Measurements from ENCODE around the gene IL22RA1. TPM values are rescaled to one million over a fixed set of nuclear protein-coding genes. Genes with fewer than 3 reads are reported as not detected.

IL22RA1 gene
- total and polyA plus RNA-seq, 8 donors = 0.26 to 0.73 (median 0.43) TPM

GRCh38 chr1:24070821-24071393 lies 72.0 kb downstream of the IL22RA1 start:
- H3K9me3 ChIP-seq = no peaks in the 10 kb centered on the region
- no peaks in the 10 kb centered on the region for H3K36me3 ChIP-seq
- H3K27me3 ChIP-seq = peaks cover 0 to 4% of the 10 kb centered on the region in 2 donors
- intact Hi-C loops (cut with DNase I) = no loop called here
- peaks cover 0 to 5% of the 10 kb centered on the region in 2 donors for H3K4me1 ChIP-seq
- peak; percentile 78 to 83 for TF ChIP-seq CTCF (IDR thresholded peaks at IDR 0.05)
- DNase-seq (peak; percentile 60 to 84 (median 70)), ATAC-seq (peak; percentile 97)
- no peak overlapping the region for H3K27ac ChIP-seq
- no peak overlapping the region for H3K4me3 ChIP-seq

GRCh38 chr1:24069817-24070216 lies 73.1 kb downstream of the IL22RA1 start:
- intact Hi-C loops (cut with DNase I) = no loop called here
- ATAC-seq (no peak), DNase-seq (peak in 1 of 4 donors; percentile 10)
- H3K36me3 ChIP-seq = no peaks in the 10 kb centered on the region
- peaks cover 0 to 5% of the 10 kb centered on the region in 2 donors for H3K4me1 ChIP-seq
- peaks cover 0 to 4% of the 10 kb centered on the region in 2 donors for H3K27me3 ChIP-seq
- TF ChIP-seq CTCF (IDR thresholded peaks at IDR 0.05) = no peak
- H3K27ac ChIP-seq = no peak overlapping the region
- no peaks in the 10 kb centered on the region for H3K9me3 ChIP-seq
- no peak overlapping the region for H3K4me3 ChIP-seq

Other genes starting within 250 kb of the IL22RA1 start
- under 1 TPM; 0.05 to 0.06 TPM for gene CNR2, start 229.8 kb downstream of the IL22RA1 start, total RNA-seq
- gene CNR2, start 229.8 kb downstream of the IL22RA1 start, polyA plus RNA-seq (ENCODE audit: insufficient read length in 6 of 6) = under 1 TPM; 0.11 to 0.27 (median 0.15) TPM
- 100 to 1,000 TPM in 1 of 2 donors, 10 to 100 TPM in 1; 79.0 to 105 TPM for gene PNRC2, start 183.3 kb downstream of the IL22RA1 start, total RNA-seq
- 100 to 1,000 TPM; 217 to 266 (median 245) TPM for gene PNRC2, start 183.3 kb downstream of the IL22RA1 start, polyA plus RNA-seq (ENCODE audit: insufficient read length in 6 of 6)
- gene SRSF10, start 162.8 kb downstream of the IL22RA1 start, total RNA-seq = 100 to 1,000 TPM in 1 of 2 donors, 10 to 100 TPM in 1; 84.9 to 102 TPM
- gene SRSF10, start 162.8 kb downstream of the IL22RA1 start, polyA plus RNA-seq (ENCODE audit: insufficient read length in 6 of 6) = 100 to 1,000 TPM; 239 to 296 (median 262) TPM
- under 1 TPM; 0.44 to 0.52 TPM for gene MYOM3, start 31.0 kb downstream of the IL22RA1 start, total RNA-seq
- gene MYOM3, start 31.0 kb downstream of the IL22RA1 start, polyA plus RNA-seq (ENCODE audit: insufficient read length in 6 of 6) = under 1 TPM in 5 of 6 donors, not detected in 1; 0.06 to 0.31 (median 0.17) TPM
- gene IFNLR1, start 44.1 kb upstream of the IL22RA1 start, total RNA-seq = 1 to 10 TPM; 4.1 to 5.9 TPM
- 1 to 10 TPM; 2.5 to 5.1 (median 3.8) TPM for gene IFNLR1, start 44.1 kb upstream of the IL22RA1 start, polyA plus RNA-seq (ENCODE audit: insufficient read length in 6 of 6)
- 1 to 10 TPM in 1 of 2 donors, not detected in 1; 1.6 TPM for gene GRHL3, start 176.2 kb upstream of the IL22RA1 start, total RNA-seq
- gene GRHL3, start 176.2 kb upstream of the IL22RA1 start, polyA plus RNA-seq (ENCODE audit: insufficient read length in 6 of 6) = under 1 TPM; 0.20 to 0.38 (median 0.30) TPM

Measured in left lung (tissue), 10 donors.